ENCODE results near the gene USP28.
"Not testable (repeated sequence)": the region's sequence is repeated elsewhere in the genome, so short reads cannot be mapped to it uniquely, and the experiment has no call there.

The USP28 gene

DNA sequence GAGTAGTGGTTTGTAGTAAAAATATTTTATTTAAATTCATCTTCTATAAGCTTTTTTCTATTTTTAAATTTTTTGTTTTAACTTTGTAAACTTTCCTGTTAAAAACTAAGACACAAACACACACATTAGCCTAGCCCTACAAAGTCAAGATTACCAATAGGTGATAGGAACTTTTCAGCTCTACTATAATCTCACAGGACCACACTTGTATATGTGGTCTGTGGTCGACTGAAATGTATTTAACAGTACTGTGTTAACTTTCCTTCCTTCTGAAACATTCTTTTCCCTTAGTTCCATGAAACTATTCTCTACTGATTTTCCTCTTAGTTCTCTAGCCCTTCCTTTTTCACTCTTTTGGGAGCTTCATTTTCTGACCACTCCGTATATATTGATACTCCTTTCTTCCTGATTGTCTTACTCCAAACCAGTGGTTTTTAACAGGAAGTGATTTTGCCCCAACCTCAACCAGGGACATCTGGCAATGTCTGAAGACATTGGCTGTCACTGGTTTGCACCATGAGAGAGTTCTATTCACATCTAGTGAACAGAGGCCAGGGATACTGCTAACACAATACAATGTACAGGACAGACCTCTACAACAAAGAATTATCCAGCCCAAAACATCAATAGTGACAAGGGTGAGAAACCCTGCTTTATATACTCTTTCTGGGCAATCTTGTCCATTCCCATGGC lies 110.7 kb downstream of the USP28 start:
- no peak for DNase-seq

DNA sequence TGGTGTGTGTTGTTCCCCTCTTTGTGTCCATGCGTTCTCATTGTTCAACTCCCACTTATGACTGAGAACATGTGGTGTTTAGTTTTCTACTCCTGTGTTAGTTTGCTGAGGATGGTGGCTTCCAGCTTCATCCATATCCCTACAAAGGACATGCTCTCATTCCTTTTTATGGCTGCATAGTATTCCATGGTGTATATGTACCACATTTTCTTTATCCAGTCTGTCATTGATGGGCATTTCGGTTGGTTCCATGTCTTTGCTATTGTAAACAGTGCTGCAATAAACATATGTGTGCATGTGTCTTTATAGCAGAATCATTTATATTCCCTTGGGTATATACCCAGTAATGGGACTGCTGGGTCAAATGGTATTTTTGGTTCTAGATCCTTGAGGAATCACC lies 112.3 kb downstream of the USP28 start:
- not testable (repeated sequence) for DNase-seq

DNA sequence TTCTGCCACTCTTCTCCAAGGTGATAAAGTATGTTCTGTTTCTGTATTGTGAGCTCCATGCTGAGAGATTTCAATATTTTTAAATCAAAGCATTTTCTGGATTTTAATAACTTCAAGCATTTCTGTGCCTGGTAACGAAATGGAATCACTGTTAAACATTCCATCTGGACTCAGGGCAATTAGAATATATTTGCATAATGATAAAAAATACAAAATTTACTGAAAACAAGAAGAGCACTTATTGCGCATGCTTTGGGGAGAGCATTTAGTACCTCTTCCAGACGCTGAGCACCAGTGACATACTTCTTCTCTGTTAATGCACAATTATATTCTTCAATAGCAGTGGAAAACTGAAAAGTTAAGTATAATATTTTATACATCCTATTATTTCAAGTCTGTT lies 115.1 kb downstream of the USP28 start:
- DNase-seq: no peak

DNA sequence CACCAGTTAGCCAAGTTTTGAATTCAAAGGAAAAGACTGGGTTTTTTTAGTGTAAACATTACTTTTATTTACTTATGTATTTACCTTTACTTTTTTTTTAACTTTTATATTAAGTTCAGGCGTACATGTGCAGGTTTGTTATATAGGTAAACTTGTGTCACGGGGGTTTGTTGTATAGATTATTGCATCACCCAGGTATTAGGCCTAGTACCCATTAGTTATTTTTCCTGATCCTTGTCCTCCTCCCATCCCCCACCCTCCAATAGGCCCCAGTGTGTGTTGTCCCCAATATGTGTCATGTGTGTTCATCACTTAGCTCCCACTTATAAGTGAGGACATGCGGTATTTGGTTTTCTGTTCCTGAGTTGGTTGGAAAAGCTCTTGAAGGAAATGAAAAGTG lies 122.4 kb downstream of the USP28 start:
- DNase-seq: no peak

Data from NCI-H774 (cell line).